ENCODE results near the gene IGHMBP2. TPM values are rescaled to one million over a fixed set of nuclear protein-coding genes. Genes with fewer than 3 reads are reported as not detected.
A peak's percentile ranks its signal among the peaks of the same experiment; 100 is the strongest.

Gene IGHMBP2
- total RNA-seq, 1 experiment from 2014 or later: 24.0 TPM

DNA sequence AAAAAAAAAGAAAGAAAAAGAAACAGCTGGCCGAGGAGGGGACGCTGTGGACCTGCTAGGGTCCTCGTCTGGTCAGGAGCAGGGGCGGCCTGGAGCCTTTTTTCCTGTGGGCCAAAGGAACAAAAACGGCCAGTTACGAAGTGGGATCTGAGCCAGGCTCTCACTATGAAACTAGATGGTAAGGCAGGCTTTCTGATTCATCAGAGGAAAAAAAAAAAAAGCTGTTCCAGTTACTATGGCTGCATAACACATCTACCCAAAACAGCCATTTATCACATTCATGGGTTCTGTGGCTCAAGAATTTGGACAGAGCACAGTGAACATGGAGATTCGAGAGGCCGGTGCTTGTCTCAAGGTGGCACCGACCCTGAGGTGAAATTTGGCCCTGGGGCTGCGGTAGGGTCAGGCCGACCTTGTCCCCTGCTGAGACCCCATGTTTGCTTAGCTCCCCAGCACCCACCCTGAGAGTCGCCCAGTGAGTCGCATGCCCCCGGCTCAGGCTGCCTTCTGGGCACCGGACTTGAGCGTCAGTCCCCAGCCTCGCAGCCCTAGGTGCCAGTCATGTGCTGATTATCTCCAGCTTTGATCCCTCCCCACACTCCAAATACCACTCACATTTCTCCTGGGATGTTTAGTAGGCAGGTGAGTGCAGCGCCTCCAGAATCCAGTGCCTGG is 42.9 kb downstream of the IGHMBP2 start:
- Histone ChIP-seq H3K79me2 (ENCODE audit: insufficient read depth, low read length) (no peaks in the 10 kb centered on the region), H2BK12ac (ENCODE audit: insufficient read length, low read depth, low read length) (no peak overlapping the region), H3K14ac (ENCODE audit: insufficient read depth, low read length) (no peak overlapping the region), H3K4me1 (ENCODE audit: insufficient read depth, low read length) (no peaks in the 10 kb centered on the region; the same call in 1 of the 2 replicates), H4K20me1 (ENCODE audit: control insufficient read depth, insufficient read depth, insufficient read length) (no peaks in the 10 kb centered on the region), H2BK20ac (ENCODE audit: low read depth, low read length, poor library complexity, severe bottlenecking) (no peak overlapping the region), H2BK5ac (ENCODE audit: insufficient read length, low read length) (no peak overlapping the region), H3K4ac (ENCODE audit: low read depth, low read length) (no peak overlapping the region), H4K5ac (ENCODE audit: insufficient read length, low read depth, low read length) (no peak overlapping the region), H2AFZ (ENCODE audit: low read length) (no peak overlapping the region), H3K18ac (ENCODE audit: insufficient read length, low read depth, low read length) (no peak overlapping the region), H3K4me2 (ENCODE audit: insufficient read depth, insufficient read length, low read length) (no peak overlapping the region), H3K79me1 (ENCODE audit: insufficient read depth, low read depth, low read length, poor library complexity, severe bottlenecking) (no peaks in the 10 kb centered on the region), H2BK15ac (ENCODE audit: low read depth, low read length) (no peak overlapping the region), H3K23ac (ENCODE audit: insufficient read length, low read depth, low read length) (no peak overlapping the region), H3K27ac (ENCODE audit: insufficient read length, low read depth, low read length) (no peak overlapping the region), H3T11ph (ENCODE audit: low read length) (no peak overlapping the region), H2AK5ac (ENCODE audit: insufficient read length, low read length) (no peak overlapping the region), H4K8ac (replicated peaks; ENCODE audit: insufficient read length, low read depth, low read length) (no peak overlapping the region), H3K23me2 (ENCODE audit: insufficient read length, low read depth, low read length, poor library complexity, severe bottlenecking) (no peaks in the 10 kb centered on the region), H3K56ac (ENCODE audit: insufficient read length, low read depth, low read length) (no peak overlapping the region), H4K91ac (ENCODE audit: insufficient read length, low read depth, low read length) (peak overlapping the region; percentile 13), H3K27me3 (ENCODE audit: insufficient read depth, low read length) (no peaks in the 10 kb centered on the region), H3K9me3 (ENCODE audit: control insufficient read depth, low read depth, low read length) (no peaks in the 10 kb centered on the region), H2BK120ac (ENCODE audit: low read depth, low read length, poor library complexity, severe bottlenecking) (no peak overlapping the region), H3K9ac (ENCODE audit: extremely low read depth, insufficient read length, low read length) (no peak overlapping the region)
- H3K4me1 Mint-ChIP-seq: peaks cover 21 to 29% of the 10 kb centered on the region in 2 experiments
- no CpG with 5 or more reads among the region's 18 CpGs for WGBS (ENCODE audit: extremely low coverage, insufficient read length, low lambda C conversion rate)
- no peak for DNase-seq
- no peaks in the 10 kb centered on the region for H3K36me3 Mint-ChIP-seq (ENCODE audit: insufficient read depth in 1 of 3, low read depth in 3 of 3)
- H3K9me3 Mint-ChIP-seq: no peaks in the 10 kb centered on the region
- peak overlapping the region; percentile 28 to 61 (median 33); a peak in 3 of 7 replicates for H3K27ac Mint-ChIP-seq
- H3K4me3 Mint-ChIP-seq: no peak overlapping the region
- TF ChIP-seq, protein P1, sequence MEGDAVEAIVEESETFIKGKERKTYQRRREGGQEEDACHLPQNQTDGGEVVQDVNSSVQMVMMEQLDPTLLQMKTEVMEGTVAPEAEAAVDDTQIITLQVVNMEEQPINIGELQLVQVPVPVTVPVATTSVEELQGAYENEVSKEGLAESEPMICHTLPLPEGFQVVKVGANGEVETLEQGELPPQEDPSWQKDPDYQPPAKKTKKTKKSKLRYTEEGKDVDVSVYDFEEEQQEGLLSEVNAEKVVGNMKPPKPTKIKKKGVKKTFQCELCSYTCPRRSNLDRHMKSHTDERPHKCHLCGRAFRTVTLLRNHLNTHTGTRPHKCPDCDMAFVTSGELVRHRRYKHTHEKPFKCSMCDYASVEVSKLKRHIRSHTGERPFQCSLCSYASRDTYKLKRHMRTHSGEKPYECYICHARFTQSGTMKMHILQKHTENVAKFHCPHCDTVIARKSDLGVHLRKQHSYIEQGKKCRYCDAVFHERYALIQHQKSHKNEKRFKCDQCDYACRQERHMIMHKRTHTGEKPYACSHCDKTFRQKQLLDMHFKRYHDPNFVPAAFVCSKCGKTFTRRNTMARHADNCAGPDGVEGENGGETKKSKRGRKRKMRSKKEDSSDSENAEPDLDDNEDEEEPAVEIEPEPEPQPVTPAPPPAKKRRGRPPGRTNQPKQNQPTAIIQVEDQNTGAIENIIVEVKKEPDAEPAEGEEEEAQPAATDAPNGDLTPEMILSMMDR (conservative IDR thresholded peaks at IDR 0.05): no peak
- no peaks in the 10 kb centered on the region; the same call in 1 of the 2 replicates for H3K27me3 Mint-ChIP-seq (ENCODE audit: low read depth)
